ENCODE measurements around the gene TENM4.

The TENM4 gene

GRCh38 chr11:79055856-79056631 lies 384.8 kb downstream of the TENM4 start:
- DNase-seq (ENCODE audit: low read depth in 3 of 3) = no peak

GRCh38 chr11:79054636-79055035 lies 386.2 kb downstream of the TENM4 start:
- DNase-seq (ENCODE audit: low read depth in 3 of 3) = no peak

GRCh38 chr11:79052544-79052943 lies 388.3 kb downstream of the TENM4 start:
- no peak for DNase-seq (ENCODE audit: low read depth in 3 of 3)

- DNase-seq (ENCODE audit: low read depth in 3 of 3) = no peak
Observed at GRCh38 chr11:79050786-79051185, 390.0 kb downstream of the TENM4 start.

- no peak for DNase-seq (ENCODE audit: low read depth in 3 of 3)
Observed at GRCh38 chr11:79049741-79050179, 391.1 kb downstream of the TENM4 start.

GRCh38 chr11:79047980-79048379 lies 392.9 kb downstream of the TENM4 start:
- no peak for DNase-seq (ENCODE audit: low read depth in 3 of 3)

- no peak for DNase-seq (ENCODE audit: low read depth in 3 of 3)
Observed at GRCh38 chr11:79047321-79047720, 393.5 kb downstream of the TENM4 start.

- DNase-seq (ENCODE audit: low read depth in 3 of 3) = no peak
Observed at GRCh38 chr11:79046366-79046765, 394.5 kb downstream of the TENM4 start.

GRCh38 chr11:79045800-79046304 lies 395.0 kb downstream of the TENM4 start:
- no peak for DNase-seq (ENCODE audit: low read depth in 3 of 3)

GRCh38 chr11:79045018-79045799 lies 395.6 kb downstream of the TENM4 start:
- DNase-seq (ENCODE audit: low read depth in 3 of 3) = no peak

- DNase-seq (ENCODE audit: low read depth in 3 of 3) = no peak
Observed at GRCh38 chr11:79044201-79044600, 396.6 kb downstream of the TENM4 start.

- DNase-seq (ENCODE audit: low read depth in 3 of 3) = no peak
Observed at GRCh38 chr11:79043726-79044125, 397.1 kb downstream of the TENM4 start.

GRCh38 chr11:79042824-79043223 lies 398.0 kb downstream of the TENM4 start:
- DNase-seq (ENCODE audit: low read depth in 3 of 3) = no peak

GRCh38 chr11:79040348-79040747 lies 400.5 kb downstream of the TENM4 start:
- DNase-seq (ENCODE audit: low read depth in 3 of 3) = no peak

- DNase-seq (ENCODE audit: low read depth in 3 of 3) = no peak
Observed at GRCh38 chr11:79039122-79039521, 401.7 kb downstream of the TENM4 start.

GRCh38 chr11:79035881-79036280 lies 404.9 kb downstream of the TENM4 start:
- no peak for DNase-seq (ENCODE audit: low read depth in 3 of 3)

- no peak for DNase-seq (ENCODE audit: low read depth in 3 of 3)
Observed at GRCh38 chr11:79033833-79034232, 407.0 kb downstream of the TENM4 start.

- no peak for DNase-seq (ENCODE audit: low read depth in 3 of 3)
Observed at GRCh38 chr11:79030448-79030847, 410.4 kb downstream of the TENM4 start.

- DNase-seq (ENCODE audit: low read depth in 3 of 3) = no peak
Observed at GRCh38 chr11:79028225-79028624, 412.6 kb downstream of the TENM4 start.

- no peak for DNase-seq (ENCODE audit: low read depth in 3 of 3)
Observed at GRCh38 chr11:79026803-79027445, 413.9 kb downstream of the TENM4 start.

GRCh38 chr11:79025622-79026021 lies 415.2 kb downstream of the TENM4 start:
- no peak for DNase-seq (ENCODE audit: low read depth in 3 of 3)

GRCh38 chr11:79025097-79025496 lies 415.7 kb downstream of the TENM4 start:
- DNase-seq (ENCODE audit: low read depth in 3 of 3) = no peak

Measured in stimulated activated CD4-positive, alpha-beta T cell treated with anti-CD3 and anti-CD28 coated beads, TNF-alpha, amount 100 ng/mL, for 24 hours (primary cell).